HG03469 (cell line): Measurements from ENCODE around the gene DECR2.

Experiments
- ATAC-seq: cut with Tn5 transposase; IDR thresholded peaks from one replicate; pipeline ENCODE4 v1.9.1; 2021; ENCODE audit warnings: mild to moderate bottlenecking, moderate library complexity, moderate number of reproducible peaks; ENCODE audit not compliant: unreplicated experiment

DECR2 gene

GRCh38 chr16:427250-427649 is 25.6 kb downstream of the DECR2 start:
- no peak for ATAC-seq

- ATAC-seq, result no peak
Measured at GRCh38 chr16:430904-431303, 29.2 kb downstream of the DECR2 start.

- ATAC-seq, result no peak
Measured at GRCh38 chr16:440627-441026, 38.9 kb downstream of the DECR2 start.

- no peak for ATAC-seq
Measured at GRCh38 chr16:441447-441846, 39.8 kb downstream of the DECR2 start.

- no peak for ATAC-seq
Measured at GRCh38 chr16:442976-443375, 41.3 kb downstream of the DECR2 start.

GRCh38 chr16:444027-444426 is 42.3 kb downstream of the DECR2 start:
- no peak for ATAC-seq

GRCh38 chr16:445566-445965 is 43.9 kb downstream of the DECR2 start:
- ATAC-seq, result no peak

- no peak for ATAC-seq
Measured at GRCh38 chr16:450385-450784, 48.7 kb downstream of the DECR2 start.

GRCh38 chr16:450785-451512 is 49.3 kb downstream of the DECR2 start:
- no peak for ATAC-seq

- ATAC-seq, result no peak
Measured at GRCh38 chr16:454397-454940, 52.8 kb downstream of the DECR2 start.

GRCh38 chr16:455453-455852 is 53.8 kb downstream of the DECR2 start:
- ATAC-seq, result no peak

GRCh38 chr16:456891-457483 is 55.3 kb downstream of the DECR2 start:
- no peak for ATAC-seq

GRCh38 chr16:457732-458400 is 56.2 kb downstream of the DECR2 start:
- no peak for ATAC-seq

- ATAC-seq, result no peak
Measured at GRCh38 chr16:459761-460160, 58.1 kb downstream of the DECR2 start.

GRCh38 chr16:460787-461186 is 59.1 kb downstream of the DECR2 start:
- ATAC-seq, result no peak
